Limb (tissue), 2 donors: Measurements from ENCODE around the gene NEAT1.
"Not testable (repeated sequence)": the region's sequence is repeated elsewhere in the genome, so short reads cannot be mapped to it uniquely, and the experiment has no call there.

ENCODE experiments used
- DNase-seq, 2 donors: peaks; one replicate each; pipeline ENCODE4 v3.0.0-alpha.2; 2016; ENCODE audit errors: extremely low spot score in 2 of 2

NEAT1 gene

DNA sequence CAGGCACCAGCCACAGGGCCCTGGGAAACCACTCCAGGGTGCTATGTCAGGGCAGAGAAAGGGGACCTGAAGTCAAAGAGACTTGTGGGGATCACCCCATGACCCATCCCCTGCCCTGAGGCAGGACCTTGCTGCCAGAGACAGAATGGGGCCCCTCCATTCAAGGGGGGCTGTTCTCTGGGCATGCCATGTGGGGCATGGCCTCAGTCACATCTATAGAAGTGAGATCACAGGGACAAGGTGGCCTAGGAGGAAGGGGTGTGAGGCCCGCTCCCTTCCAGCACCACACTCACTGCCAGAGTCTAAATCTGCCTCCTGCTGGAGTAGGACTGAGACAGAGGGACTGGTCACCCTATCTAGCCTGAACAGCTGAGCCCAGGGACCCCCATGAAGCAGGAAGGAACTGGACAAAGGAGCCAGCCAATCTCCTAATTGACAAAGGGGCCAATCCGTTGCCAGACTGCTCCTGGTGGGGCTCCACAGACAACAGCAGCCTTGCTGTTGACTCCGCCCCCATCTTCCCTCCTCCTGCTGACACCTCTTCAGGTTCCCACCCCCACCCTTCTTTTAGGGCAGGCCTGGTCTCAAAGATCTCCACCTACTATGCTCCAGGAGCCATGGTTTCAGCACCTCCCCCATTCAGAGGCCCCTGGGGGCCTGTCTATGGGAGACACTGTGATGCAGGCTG lies 26.0 kb downstream of the NEAT1 start:
- no peak for DNase-seq

- DNase-seq: not testable (repeated sequence)
These were observed 28.7 kb downstream of the NEAT1 start for GRCh38 chr11:65451301-65451700.

GRCh38 chr11:65452259-65452658 lies 29.7 kb downstream of the NEAT1 start:
- not testable (repeated sequence) for DNase-seq

- peak in 1 of 2 donors; percentile 71 for DNase-seq
These were observed 30.4 kb downstream of the NEAT1 start for GRCh38 chr11:65452806-65453490.

GRCh38 chr11:65454311-65454695 lies 31.7 kb downstream of the NEAT1 start:
- no peak for DNase-seq

DNA sequence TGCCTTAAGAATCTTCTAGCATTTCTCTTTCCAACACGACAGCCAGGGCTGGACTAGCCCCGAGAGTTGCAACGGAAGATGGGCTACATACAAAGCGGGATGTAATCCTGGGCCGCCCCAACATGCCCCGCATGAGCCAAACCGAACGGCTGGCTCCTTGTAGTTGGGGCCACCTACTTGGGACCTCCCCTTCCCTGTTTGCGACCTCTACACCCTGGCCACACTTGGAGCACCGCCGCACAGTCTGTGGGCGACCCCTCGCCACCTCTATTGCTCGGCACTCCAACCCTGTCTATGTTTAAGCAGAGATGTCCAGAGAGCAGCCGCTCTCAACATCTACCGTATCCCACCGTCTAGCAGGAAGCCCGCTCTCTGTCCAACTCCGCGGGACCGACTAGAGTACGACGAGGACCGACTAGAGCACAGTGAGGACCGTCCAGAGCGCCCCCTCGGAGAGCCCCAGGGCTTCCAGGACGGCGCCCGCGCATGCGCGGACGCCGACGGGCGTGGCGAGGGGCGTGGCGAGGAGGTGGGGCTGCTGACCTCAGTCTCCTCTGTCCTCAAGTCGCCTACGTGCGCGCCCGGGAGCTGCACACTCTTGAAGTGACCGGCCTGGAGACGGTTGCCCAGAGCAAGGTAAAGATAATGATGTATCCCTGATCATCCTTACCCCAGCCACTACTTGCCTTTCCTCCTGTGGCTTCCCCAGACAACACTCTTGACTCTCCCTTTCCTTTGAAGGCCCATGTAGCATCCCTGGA lies 32.3 kb downstream of the NEAT1 start:
- DNase-seq: peak; percentile 85 to 93

DNA sequence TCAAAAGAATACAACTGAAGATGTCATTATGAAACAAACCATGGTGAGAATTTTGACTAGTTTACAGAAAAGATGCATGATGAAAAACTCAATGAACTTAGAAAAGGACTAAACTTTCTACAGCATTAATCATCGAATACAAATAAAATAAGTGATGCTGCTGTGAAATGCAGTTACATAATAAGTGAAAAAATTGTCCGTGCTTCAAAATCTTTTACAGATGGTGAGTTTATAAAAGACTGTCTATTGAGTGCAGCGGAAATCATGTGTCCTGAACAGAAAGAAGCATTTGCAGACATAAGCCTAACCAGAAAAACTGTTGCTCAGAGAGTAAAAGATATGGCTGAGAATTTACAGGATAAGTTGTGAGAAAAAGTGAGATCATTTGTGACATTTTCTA lies 33.8 kb downstream of the NEAT1 start:
- no peak for DNase-seq

DNA sequence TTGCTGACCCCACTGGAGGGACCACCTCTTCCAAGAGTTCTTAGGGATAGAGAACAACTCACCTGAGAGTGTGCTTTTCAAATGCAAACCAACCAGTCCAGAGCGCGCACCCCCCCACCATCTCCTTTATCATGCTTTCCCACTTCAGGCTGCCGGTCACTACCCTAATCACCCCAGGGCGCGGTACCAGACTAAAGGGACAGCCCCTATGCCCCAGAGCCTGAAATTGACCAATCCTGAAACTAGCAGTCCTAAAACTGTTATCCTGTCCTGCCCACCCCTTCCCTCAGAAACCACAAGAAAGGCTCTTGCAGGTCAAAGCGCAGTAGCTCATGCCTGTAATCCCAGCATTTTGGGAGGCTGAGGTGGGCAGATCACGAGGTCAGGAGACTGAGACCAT lies 37.0 kb downstream of the NEAT1 start:
- no peak for DNase-seq

- not testable (repeated sequence) for DNase-seq
These were observed 42.9 kb downstream of the NEAT1 start for GRCh38 chr11:65465471-65465870.

- DNase-seq: not testable (repeated sequence)
These were observed 44.7 kb downstream of the NEAT1 start for GRCh38 chr11:65467306-65467705.

DNA sequence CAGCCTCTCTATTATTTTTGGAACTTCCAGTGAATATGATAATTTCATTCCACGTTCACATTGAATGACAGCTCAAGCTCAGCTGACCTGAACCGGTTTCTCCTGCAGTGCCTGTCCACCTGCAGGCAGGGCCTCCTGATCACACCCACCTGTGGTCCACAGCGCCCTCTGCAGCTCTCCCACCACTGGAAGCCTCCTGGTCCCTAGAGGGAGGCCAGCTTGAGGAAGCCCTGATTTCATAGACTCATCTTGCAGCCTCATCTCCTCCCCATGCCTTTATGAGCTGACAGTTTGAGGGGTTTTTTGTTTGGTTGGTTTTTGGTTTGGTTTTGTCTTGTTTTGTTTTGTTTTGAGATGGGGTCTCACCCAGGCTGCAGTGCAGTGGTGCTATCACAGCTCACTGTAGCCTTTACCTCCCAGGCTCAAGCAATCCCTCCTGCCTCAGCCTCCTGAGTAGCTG lies 46.3 kb downstream of the NEAT1 start:
- peak in 1 of 2 donors; percentile 38 for DNase-seq

- DNase-seq: no peak
These were observed 47.9 kb downstream of the NEAT1 start for GRCh38 chr11:65470433-65471049.

DNA sequence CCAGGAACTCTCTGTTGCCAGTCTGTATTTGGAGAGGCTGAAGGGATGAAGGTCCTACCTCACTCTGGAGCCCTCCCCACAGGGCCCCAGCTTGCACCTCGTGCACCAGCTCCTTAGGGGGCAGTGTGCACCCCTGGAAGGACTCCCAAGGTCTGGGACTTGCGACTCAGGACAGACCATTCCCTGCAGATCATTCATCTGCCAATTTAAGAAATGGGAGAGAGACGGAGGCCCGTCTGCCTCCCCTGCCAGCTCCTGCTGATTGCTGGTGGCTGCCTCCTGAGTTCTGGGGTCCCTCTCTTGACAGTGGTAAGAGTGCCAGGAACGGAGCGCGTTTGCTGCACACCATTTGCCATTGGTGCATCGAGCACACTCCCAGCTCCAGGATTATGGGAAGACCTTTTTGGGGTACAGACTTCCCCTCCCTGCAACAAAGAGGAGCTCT lies 48.9 kb downstream of the NEAT1 start:
- no peak for DNase-seq

GRCh38 chr11:65472588-65473277 lies 50.1 kb downstream of the NEAT1 start:
- DNase-seq: not testable (repeated sequence)

GRCh38 chr11:65473278-65473860 lies 50.8 kb downstream of the NEAT1 start:
- DNase-seq: no peak

DNA sequence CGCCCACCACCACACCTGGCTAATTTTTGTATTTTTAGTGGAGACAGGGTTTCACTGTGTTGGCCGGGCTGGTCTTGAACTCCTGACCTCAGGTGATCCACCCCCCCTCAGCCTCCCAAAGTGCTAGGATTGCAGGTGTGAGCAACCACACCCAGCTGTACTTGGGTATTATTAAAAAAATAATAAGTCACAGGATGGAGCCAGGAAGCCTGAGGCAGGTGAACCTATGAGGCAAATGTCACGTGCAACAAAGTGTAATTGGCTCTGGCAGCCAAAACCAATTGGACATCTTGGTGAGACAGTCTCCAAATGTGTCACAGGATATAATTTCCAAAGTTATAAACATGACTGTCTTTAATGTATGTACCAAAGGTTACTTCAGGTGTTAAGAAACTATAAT lies 52.3 kb downstream of the NEAT1 start:
- DNase-seq: no peak

DNA sequence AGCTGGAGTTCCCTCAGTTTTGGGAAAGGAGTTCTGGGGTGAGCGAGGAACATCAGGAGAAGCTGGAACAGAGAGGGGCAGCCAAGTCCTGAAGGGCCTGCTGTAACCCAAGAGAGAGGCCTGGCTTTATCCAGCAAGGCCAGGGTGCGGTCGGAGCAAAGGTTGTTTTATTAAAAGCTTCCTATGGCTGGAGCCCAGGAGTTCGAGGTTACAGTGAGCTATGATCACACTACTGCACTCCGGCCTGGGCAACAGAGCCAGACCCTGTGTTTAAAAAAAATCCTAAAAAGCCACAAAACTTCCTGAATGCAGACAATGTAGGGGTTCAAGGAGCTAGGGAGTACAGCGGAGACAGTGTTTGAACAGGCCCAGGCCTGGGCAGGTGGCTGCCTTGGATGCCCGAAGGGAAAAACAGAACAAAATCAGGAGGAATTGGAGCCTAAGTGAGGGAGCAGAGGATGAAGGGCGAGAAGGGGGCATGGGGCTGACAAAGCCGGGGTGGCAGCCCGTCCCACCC lies 54.1 kb downstream of the NEAT1 start:
- no peak for DNase-seq

- DNase-seq: peak; percentile 94 to 96
These were observed 54.8 kb downstream of the NEAT1 start for GRCh38 chr11:65477149-65477965.

- DNase-seq: peak in 1 of 2 donors; percentile 36
These were observed 56.0 kb downstream of the NEAT1 start for GRCh38 chr11:65478388-65479183.
